ENCODE measurements around the gene BRD3OS.

The BRD3OS gene

DNA sequence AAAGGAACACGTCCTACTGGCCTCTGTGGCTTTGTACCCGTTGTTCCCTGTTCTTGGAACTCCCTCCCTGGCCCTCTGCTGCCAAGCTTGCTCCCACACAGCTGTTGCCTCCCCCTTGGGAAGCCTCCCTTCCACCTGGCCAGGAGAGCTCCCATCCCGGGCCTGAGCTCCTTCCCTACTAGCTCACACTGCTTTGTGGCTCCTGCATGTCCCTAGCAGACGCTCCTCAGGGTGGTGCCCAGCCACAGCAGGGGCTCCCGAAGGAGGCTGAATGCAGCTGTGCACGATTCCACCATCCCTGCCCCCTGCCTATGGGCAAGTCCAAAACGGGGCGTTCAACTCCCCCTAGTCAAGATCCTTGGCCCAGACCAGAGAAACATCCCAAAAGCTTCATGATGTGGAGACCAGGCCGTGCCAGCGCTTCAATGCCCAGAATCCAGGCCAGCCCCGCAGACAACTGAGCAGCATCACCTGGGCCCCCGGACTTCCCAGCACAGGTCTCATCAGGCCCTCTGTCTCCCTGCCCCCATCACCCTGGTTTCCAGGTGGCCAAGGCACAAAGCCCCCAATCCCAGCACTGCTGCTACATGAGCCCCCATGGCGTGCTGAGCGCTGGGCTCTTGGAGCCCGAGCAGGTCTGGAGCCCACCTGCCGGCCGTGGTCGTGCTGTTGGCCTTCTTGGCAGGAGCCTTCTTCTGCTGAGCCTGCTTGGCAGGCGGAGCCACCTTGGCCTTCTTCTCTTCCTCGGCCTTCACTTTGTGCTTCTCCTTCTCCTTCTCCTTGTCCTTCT lies 14.3 kb downstream of the BRD3OS start:
- DNase-seq, result no peak
- Mint-ChIP-seq H3K27me3 (ENCODE audit: low read depth, poor library complexity) (peaks cover 3% of the 10 kb centered on the region), H3K4me3 (no peak overlapping the region), H3K9me3 (peaks cover 25% of the 10 kb centered on the region), H3K36me3 (ENCODE audit: low read depth) (peaks cover 79% of the 10 kb centered on the region), H3K4me1 (no peaks in the 10 kb centered on the region), H3K27ac (peak overlapping the region; percentile 81)
- TF ChIP-seq, protein P1, sequence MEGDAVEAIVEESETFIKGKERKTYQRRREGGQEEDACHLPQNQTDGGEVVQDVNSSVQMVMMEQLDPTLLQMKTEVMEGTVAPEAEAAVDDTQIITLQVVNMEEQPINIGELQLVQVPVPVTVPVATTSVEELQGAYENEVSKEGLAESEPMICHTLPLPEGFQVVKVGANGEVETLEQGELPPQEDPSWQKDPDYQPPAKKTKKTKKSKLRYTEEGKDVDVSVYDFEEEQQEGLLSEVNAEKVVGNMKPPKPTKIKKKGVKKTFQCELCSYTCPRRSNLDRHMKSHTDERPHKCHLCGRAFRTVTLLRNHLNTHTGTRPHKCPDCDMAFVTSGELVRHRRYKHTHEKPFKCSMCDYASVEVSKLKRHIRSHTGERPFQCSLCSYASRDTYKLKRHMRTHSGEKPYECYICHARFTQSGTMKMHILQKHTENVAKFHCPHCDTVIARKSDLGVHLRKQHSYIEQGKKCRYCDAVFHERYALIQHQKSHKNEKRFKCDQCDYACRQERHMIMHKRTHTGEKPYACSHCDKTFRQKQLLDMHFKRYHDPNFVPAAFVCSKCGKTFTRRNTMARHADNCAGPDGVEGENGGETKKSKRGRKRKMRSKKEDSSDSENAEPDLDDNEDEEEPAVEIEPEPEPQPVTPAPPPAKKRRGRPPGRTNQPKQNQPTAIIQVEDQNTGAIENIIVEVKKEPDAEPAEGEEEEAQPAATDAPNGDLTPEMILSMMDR (IDR thresholded peaks at IDR 0.05), result no peak

DNA sequence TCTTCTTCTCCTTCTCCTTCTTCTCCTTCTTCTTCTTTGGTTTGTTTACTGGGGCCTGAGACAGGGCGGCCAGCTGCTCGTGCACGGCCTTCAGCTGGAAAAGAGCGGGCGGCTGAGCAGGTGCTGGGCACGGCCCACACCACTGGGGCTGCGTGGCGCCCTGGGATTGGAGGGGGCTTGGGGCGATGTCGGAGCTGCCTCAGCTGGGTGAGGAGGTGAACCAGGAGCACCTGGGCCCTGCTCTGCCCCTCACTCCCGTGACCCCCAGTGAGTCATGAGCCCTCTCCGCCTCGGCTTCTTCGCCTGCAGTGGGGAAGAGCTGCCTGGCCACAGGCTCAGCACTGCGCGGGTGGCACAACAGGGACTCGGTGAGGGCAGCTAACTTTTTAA lies 14.9 kb downstream of the BRD3OS start:
- Mint-ChIP-seq H3K4me3 (no peak overlapping the region), H3K27ac (no peak overlapping the region), H3K36me3 (ENCODE audit: low read depth) (peaks cover 77% of the 10 kb centered on the region), H3K4me1 (no peaks in the 10 kb centered on the region), H3K27me3 (ENCODE audit: low read depth, poor library complexity) (peaks cover 3% of the 10 kb centered on the region), H3K9me3 (peaks cover 25% of the 10 kb centered on the region)
- TF ChIP-seq, protein P1 (IDR thresholded peaks at IDR 0.05), result no peak
- no peak for DNase-seq

DNA sequence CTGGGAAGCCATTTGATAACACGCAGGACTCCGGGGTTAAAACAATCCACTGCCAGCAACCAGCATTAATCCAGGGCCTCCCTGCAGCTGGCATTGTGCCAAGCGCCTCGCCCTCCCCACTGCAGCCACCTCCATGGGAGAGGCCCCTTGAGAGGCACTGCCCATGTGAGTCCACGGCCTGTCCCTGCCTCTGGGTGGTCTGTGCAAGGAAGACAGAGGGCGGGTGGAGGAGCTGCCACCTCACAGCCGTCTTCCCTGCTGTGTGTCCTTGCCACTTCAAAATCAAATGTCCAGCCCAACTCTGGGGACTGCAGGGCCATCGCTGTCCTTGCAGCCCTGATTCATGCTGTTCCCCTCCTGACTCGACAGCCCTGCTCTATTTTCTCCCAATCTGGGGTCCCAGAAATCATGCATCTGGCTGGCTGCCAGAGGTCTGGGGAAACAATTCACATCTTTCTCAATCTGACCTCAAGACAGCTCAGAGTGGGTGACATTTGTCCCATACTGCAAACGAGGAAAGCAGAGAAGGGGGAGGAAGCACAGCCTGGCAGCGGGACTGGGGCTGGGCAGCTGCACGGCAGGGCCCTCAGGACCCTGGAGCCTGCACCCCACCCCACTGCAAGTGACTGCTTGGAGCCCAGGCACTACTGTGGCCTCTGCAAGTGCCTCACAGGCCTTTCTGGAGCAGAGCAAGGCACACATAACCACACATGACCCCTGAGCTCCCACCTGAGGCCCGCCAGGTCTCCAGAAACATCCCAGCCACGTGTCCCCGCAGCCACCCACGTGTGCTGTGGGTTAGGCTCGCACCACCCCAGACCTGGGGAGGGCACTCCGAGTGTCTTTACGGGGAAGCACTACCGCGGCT lies 15.7 kb downstream of the BRD3OS start:
- DNase-seq, result no peak
- H3K9me3 Mint-ChIP-seq, result peaks cover 25% of the 10 kb centered on the region
- H3K27me3 Mint-ChIP-seq (ENCODE audit: low read depth, poor library complexity), result peaks cover 3% of the 10 kb centered on the region
- H3K36me3 Mint-ChIP-seq (ENCODE audit: low read depth), result peaks cover 68% of the 10 kb centered on the region
- TF ChIP-seq, protein P1 (IDR thresholded peaks at IDR 0.05), result no peak
- no peaks in the 10 kb centered on the region for H3K4me1 Mint-ChIP-seq
- no peak overlapping the region for H3K27ac Mint-ChIP-seq
- H3K4me3 Mint-ChIP-seq, result no peak overlapping the region

DNA sequence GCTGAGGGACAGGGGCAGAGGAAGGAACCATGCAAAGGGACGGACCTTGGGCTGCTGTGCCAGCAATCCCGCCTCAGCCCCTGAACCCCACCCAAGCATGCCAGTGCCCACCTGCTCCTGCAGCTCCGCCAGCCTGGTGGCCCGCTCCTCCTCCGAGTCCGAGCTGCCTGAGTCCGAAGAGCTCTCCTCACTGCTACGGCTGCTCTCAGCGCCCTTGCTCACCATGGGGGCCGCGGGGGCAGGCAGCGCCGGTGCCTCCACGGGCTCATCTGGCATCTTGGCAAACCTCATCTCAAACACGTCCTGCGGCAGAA lies 16.3 kb downstream of the BRD3OS start:
- Mint-ChIP-seq H3K27me3 (ENCODE audit: low read depth, poor library complexity) (peaks cover 3% of the 10 kb centered on the region), H3K9me3 (peaks cover 25% of the 10 kb centered on the region), H3K27ac (no peak overlapping the region), H3K36me3 (ENCODE audit: low read depth) (peaks cover 62% of the 10 kb centered on the region), H3K4me3 (no peak overlapping the region), H3K4me1 (no peaks in the 10 kb centered on the region)
- TF ChIP-seq, protein P1 (IDR thresholded peaks at IDR 0.05), result no peak
- no peak for DNase-seq

DNA sequence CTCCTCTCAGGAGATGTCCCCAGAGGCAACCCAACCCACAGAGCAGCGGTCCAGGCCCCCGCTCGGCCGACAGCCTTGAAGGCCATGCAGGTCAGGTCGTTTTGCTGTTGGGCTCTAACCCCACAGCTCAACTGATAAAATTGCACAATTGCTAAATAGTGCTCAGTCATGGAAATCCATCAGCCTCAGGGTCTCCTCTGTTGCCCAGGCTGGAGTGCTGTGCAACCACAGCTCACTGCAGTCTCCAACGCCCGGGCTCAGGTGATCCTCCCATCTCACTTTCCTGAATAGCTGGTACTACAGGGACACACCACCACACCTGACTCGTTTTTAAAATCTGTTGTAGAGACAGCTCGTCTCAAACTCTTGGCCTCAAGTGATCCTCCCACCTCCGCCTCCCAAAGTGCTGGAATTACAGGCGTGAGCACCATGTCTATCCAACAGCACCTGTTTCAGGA lies 18.3 kb downstream of the BRD3OS start:
- H3K9me3 Mint-ChIP-seq, result peaks cover 15% of the 10 kb centered on the region
- peak overlapping the region; percentile 69 for H3K27ac Mint-ChIP-seq
- no peak for DNase-seq
- no peak overlapping the region for H3K4me3 Mint-ChIP-seq
- no peaks in the 10 kb centered on the region for H3K4me1 Mint-ChIP-seq
- TF ChIP-seq, protein P1 (IDR thresholded peaks at IDR 0.05), result no peak
- peaks cover 3% of the 10 kb centered on the region for H3K27me3 Mint-ChIP-seq (ENCODE audit: low read depth, poor library complexity)
- H3K36me3 Mint-ChIP-seq (ENCODE audit: low read depth), result peaks cover 44% of the 10 kb centered on the region

Data from nephron progenitor cell (in vitro differentiated cells).